Neural cell (in vitro differentiated cells): ENCODE data around the gene OR1L1.

Experiments used
- EP300 ChIP-seq: fragments of 450-650 bp; conservative IDR thresholded peaks from 2 replicates; pipeline ENCODE4 v1.6.1; 2014; ENCODE audit warnings: antibody characterized with exemption, mild to moderate bottlenecking, moderate library complexity; ENCODE audit not compliant: poor library complexity, severe bottlenecking
- EZH2 ChIP-seq: fragments of 200-600, 300-800 bp; shearing (Covaris generic), sonication (generic); IDR thresholded peaks from 2 replicates; pipeline ENCODE4 v1.6.1; 2014; ENCODE audit warnings: antibody characterized with exemption, low read length, borderline replicate concordance, mild to moderate bottlenecking; ENCODE audit not compliant: insufficient read depth, poor library complexity, severe bottlenecking
- MXI1 ChIP-seq: fragments of 450-650 bp; conservative IDR thresholded peaks from 2 replicates; pipeline ENCODE4 v1.6.1; 2014; ENCODE audit warnings: antibody characterized with exemption, mild to moderate bottlenecking; ENCODE audit not compliant: poor library complexity, severe bottlenecking
- POLR2AphosphoS5 ChIP-seq: IDR thresholded peaks from 2 replicates; pipeline ENCODE4 v1.6.1; 2012
- RAD21 ChIP-seq: fragments of 450-650 bp; conservative IDR thresholded peaks from 2 replicates; pipeline ENCODE4 v1.6.1; 2014; ENCODE audit warnings: antibody characterized with exemption, mild to moderate bottlenecking, moderate library complexity
- TAF1 ChIP-seq: IDR thresholded peaks from 2 replicates; pipeline ENCODE4 v1.6.1; 2012; ENCODE audit warnings: low read depth
- TF ChIP-seq, protein P1 (sequence below): fragments of 450-650 bp; IDR thresholded peaks from 2 replicates; pipeline ENCODE4 v1.5.1; 2014; ENCODE audit warnings: antibody characterized with exemption, mild to moderate bottlenecking, moderate library complexity; ENCODE audit not compliant: poor library complexity, severe bottlenecking
- TF ChIP-seq, protein P2 (sequence below): IDR thresholded peaks from 2 replicates; pipeline ENCODE4 v1.6.1; 2012; ENCODE audit warnings: borderline replicate concordance

DNA sequence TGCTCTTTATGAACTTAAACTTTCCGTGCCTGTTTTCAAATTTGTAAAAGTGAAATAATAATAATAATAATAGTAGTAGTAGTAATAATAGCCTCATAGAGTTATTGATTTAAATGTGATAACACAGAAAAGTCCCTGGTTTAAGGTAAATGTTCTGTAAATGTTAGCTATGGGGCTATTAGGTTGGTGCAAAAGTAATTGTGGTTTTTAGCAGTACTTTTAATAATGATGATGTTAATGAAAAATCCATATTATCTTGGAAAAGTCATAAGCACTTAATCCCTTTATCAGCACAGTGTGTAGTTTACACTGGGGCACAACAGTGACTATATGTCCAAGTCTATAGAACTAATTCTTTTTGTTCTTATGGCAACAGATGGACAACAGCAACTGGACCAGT lies 47.2 kb upstream of the OR1L1 start, which contains the start of gene OR1Q1:
- TF ChIP-seq EP300 = no peak
- TF ChIP-seq, protein P1, sequence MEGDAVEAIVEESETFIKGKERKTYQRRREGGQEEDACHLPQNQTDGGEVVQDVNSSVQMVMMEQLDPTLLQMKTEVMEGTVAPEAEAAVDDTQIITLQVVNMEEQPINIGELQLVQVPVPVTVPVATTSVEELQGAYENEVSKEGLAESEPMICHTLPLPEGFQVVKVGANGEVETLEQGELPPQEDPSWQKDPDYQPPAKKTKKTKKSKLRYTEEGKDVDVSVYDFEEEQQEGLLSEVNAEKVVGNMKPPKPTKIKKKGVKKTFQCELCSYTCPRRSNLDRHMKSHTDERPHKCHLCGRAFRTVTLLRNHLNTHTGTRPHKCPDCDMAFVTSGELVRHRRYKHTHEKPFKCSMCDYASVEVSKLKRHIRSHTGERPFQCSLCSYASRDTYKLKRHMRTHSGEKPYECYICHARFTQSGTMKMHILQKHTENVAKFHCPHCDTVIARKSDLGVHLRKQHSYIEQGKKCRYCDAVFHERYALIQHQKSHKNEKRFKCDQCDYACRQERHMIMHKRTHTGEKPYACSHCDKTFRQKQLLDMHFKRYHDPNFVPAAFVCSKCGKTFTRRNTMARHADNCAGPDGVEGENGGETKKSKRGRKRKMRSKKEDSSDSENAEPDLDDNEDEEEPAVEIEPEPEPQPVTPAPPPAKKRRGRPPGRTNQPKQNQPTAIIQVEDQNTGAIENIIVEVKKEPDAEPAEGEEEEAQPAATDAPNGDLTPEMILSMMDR = no peak
- TF ChIP-seq TAF1 = no peak
- no peak for TF ChIP-seq POLR2AphosphoS5
- TF ChIP-seq, protein P2, sequence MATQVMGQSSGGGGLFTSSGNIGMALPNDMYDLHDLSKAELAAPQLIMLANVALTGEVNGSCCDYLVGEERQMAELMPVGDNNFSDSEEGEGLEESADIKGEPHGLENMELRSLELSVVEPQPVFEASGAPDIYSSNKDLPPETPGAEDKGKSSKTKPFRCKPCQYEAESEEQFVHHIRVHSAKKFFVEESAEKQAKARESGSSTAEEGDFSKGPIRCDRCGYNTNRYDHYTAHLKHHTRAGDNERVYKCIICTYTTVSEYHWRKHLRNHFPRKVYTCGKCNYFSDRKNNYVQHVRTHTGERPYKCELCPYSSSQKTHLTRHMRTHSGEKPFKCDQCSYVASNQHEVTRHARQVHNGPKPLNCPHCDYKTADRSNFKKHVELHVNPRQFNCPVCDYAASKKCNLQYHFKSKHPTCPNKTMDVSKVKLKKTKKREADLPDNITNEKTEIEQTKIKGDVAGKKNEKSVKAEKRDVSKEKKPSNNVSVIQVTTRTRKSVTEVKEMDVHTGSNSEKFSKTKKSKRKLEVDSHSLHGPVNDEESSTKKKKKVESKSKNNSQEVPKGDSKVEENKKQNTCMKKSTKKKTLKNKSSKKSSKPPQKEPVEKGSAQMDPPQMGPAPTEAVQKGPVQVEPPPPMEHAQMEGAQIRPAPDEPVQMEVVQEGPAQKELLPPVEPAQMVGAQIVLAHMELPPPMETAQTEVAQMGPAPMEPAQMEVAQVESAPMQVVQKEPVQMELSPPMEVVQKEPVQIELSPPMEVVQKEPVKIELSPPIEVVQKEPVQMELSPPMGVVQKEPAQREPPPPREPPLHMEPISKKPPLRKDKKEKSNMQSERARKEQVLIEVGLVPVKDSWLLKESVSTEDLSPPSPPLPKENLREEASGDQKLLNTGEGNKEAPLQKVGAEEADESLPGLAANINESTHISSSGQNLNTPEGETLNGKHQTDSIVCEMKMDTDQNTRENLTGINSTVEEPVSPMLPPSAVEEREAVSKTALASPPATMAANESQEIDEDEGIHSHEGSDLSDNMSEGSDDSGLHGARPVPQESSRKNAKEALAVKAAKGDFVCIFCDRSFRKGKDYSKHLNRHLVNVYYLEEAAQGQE = no peak
- TF ChIP-seq EZH2 = no peak
- TF ChIP-seq RAD21 = no peak
- no peak for TF ChIP-seq MXI1
